Mesenteric fat pad (tissue), 1 donor: ENCODE data around the gene DMBT1. TPM values are rescaled to one million over a fixed set of nuclear protein-coding genes. Genes with fewer than 3 reads are reported as not detected.
A peak's percentile ranks its signal among the peaks of the same experiment; 100 is the strongest.

Source experiments
- DNase-seq: peaks from one replicate; pipeline ENCODE4 v3.0.0-alpha.2; 2020; ENCODE audit warnings: low spot score
- total RNA-seq: library from RNA; stranded (reverse); fragmentation: NEBNext Ultra II Directional; extraction: Animal tissue kit (Norgen Biotek cat#: 25700); gene quantifications from one replicate; pipeline ENCODE4 v1.2.1, GENCODE V29; 2021
- donor health status: DM: yes; HTN: yes; CAD: no.

The DMBT1 gene
- total RNA-seq, 1 donor from 2014 or later, result 1.2 TPM

DNA sequence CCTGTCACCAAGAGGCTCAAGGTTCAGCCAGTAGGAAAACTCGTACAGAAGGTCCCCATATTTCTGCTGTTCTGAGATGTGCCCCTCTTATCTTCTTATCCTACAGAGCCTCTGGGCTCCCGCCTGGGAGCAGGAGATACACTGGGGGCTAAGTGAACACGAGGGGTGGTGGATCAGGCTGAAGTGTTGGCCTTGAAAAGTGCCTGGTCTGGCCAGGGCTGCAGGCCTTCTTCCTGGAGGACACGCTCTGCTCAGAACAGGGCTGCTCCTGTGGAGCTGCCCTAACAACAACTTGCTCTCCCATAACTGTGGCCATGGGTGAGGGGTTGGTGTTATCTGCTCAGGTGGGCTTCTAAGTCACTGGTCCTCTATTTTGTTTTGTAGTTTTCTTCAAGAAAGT, 105.4 kb downstream of the DMBT1 start:
- DNase-seq, result peak; percentile 55

DNA sequence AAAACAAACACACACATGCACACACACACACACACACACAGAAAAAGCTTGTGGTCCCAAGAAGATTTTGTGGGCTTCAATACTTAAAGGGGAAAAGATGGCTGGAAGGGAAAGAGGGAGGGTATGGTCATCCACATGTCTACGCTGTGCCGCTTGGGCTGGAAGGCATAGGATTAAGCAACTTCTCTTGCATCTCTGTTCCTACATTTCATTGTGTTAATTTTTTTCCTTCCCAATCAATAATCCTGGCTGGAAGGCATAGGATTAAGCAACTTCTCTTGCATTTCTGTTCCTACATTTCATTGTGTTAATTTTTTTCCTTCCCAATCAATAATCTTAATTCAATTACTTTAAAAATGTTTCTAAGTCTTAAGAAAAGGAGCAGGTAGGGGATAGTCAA, 108.5 kb downstream of the DMBT1 start:
- no peak for DNase-seq

DNA sequence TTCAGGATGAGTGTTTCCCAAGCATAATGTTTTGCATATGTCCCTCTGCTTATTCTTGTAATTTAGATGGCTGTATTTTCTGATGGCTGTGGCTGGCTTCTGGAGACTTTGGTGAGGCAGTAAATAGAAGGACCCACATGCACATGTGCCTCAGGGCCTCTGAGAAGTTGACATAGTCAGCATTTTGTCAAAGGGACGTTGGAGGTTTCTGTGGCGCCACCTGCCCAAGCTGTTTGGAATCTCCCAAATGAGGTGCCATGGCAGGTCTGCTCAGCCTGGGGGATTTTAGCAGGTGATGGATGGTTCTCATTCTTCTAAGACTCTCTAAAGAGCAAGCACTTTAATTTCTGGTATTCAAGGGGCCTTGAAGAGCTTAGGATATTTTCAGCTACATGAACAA, 109.3 kb downstream of the DMBT1 start:
- DNase-seq, result no peak

DNA sequence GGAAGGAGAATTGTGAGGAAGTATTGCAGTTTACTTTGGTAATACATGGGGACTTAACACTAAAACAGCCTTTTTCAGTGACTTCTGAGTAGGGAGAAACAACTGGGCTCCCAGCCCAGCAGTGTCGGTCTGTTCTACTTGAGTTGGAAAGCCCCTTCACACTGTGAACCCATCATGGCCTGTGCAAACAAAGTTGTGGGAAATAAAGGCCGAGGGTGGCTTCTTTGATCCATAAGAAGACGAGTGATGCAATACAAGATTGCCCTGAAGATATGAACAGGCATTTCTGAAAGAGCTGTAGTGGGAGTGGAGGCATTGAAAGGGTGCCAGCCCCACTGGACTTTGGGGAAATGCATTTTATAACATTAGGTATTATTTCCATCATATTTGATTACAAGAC, 110.8 kb downstream of the DMBT1 start:
- DNase-seq, result no peak

DNA sequence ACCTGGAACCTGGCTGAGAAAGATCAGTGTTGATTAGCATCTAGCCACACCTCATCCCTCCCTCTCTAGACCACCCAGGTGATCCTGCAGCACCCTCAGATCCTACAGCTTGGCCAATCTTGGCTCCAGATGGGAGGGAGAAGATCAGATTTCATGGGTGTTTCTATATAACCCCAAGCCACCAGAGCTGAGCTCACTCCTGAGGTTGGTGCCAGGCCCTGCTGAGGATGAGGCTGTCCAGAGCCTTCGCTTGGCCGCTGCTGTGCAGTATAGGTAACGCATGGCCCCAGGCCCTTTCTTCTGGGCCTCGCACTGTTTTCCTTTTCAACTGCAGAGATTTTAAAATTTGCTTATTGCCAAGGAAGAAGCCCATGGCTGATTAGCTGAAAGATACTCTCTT, 112.1 kb downstream of the DMBT1 start:
- DNase-seq, result no peak

DNA sequence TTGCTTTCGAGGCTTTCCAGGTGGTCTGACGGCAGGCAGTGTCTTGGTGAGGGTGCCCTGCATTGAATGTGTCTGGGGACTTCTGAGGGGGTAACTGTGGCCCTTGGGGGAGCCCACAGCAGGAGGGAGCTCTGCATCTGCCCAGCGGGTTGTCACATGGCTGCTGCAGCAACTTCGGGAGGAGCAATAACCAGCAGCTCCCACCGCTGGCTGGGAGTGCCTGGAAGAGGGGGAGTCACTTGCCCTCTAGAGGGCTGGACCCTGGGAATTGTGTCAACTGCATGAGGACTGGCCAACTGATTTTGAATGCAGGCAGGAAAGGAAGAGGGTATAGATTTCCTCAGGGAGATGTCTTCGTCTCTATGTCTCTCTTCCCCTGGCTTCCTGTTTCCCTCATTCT, 112.7 kb downstream of the DMBT1 start:
- DNase-seq, result no peak

DNA sequence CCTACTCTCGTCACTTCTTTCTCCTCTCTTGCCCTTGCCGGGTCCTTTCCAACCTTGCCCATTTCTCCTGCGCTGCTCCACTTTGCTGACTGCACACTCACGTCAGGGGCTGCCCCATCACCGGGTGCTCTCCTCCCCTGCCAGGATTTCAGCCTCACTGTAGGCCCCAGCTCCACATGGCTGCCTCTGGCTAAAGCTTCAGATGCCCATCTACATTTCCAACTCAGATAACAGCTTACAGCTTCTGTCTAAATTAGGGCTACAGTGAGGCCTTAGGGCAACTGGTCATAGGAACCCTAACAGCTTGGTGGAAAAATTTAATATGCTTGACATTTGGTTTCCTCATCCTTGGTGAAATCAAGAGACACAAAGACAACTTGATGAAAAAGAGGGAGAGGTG, 113.2 kb downstream of the DMBT1 start:
- DNase-seq, result no peak

DNA sequence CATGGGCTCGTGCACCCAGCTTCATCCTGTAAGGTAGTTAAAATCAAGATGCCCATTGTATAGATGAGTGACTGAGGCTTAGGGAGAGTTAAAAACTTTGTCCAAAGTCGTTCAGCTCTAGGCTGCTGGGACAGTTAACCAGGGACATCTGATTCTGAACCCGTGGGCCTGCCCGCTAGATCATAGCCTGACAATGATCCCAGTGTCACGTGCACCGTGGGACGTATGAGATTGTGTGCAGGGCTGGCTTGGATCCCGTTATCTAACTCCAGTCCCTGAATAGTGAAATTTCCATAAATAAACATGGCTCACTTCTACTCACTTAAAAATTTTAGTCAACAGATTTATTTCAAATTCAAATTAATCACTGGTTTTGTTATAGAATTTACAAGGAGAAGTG, 114.2 kb downstream of the DMBT1 start:
- no peak for DNase-seq

DNA sequence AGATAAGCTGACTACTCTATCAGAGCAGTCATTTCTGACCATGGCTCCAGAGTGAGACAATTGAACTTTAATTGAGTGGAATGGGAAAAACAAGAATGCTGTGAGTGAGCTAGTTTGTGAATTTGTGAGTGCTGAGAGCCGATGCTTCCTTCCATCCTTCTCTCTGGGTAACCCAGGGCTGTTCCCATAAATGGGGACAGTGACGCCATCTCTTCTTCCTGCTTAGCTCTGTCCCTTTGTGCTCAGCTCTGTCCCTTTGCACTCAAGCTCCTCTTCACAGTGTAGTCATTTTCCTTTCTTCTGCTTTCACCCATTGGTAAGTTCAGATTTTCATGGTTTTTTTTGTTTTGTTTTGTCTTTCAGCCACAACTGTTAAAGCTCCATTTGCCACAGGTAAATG, 114.7 kb downstream of the DMBT1 start:
- no peak for DNase-seq

DNA sequence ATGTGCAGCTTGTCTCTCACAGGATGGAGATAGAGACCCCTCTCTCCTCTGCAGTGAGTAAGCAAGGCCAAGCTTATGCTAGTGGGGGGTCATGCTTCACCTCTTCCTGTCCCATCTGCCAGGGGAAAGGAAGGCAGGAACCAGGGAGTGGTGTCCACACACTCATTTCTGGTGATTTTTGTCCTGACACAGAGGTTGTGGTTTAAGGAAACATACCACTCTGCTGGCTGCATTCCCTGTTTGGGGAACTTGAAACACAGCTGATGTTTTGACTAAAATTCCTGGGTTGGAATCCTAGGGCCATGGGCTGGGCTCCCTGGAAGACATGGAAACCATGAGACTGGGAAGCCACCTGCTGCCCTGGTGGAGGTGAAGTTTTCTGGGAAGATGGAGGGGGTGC, 117.7 kb downstream of the DMBT1 start:
- no peak for DNase-seq

DNA sequence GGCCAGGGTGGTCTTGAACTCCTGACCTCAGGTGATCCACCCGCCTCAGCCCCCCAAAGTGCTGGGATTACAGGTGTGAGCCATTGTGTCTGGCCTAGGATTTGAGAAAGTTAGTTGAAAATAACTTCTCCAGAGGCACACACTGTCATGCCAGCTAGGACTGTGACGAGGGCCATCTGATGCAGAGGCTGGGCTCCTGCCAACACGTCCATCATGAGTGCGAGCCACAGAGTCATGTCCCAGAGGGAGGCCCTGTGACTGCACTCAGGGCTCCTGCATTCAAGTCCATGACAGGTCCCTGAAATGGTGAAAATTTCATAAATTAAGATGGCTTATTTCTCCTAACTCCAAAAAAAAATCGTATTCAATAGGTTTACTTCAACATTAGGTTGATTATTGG, 122.0 kb downstream of the DMBT1 start:
- no peak for DNase-seq

DNA sequence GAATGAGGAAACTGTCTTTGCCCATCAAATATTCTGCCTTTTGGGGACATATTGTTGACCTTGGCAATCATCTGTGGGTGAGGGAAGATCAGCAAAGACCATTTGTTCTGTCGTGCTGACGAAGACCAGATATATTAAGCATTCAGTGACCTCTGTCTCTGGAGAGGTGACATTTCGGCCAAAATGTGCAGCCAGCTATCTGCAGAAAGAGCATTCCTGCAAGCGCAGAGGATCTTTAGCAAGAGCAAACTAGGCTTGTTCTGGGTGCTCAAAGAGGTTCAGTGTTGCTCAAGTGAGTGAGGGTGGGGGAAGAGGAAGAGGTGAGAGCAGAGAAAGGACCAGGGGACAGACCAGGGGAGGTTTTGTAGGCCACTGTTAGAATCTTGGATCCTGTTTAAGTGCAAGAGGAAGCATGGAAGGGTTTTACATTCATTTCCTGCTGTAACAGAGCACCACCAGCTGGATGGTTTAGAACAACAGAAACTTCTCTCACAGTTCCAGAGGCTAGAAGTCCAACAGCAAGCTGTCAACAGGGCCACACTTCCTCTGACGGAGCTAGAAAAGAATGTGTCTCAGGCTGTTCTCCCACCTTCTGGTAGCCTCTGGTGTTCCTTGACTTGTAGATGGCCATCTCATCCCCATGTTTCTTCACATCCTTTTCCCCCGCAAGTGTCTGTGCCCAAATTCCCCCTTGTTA, 127.9 kb downstream of the DMBT1 start:
- DNase-seq, result no peak

DNA sequence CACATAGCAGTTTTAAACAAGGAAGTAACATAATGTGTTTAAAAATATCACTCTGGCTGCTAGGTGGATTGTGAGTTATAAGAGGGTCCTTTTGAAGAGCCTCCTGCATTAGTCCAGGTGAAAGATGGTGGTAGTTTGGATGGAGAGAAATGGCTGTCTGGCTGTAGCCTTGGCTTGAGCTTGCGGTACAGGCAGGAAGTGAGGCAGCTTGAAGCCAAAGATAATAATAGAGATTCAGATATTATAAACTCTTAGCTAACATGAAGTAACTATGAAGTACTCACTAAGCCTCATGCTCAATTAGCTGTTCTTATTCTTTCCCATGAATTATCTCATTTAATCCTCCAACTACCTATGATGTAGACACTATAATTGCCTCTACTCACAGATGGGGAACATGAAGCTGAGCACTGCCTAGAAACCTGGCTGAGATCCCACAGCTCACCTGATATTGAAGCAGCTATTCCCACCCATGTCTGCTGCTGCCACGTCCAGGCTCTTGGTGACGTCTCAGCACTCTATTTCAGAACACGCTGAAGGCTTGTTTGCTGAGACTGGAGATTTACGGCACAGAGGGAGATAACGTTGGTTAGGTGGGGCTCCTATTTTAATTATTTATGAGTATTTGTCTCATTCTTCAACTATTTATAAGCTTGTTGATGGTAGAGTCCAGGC, 128.7 kb downstream of the DMBT1 start:
- no peak for DNase-seq

DNA sequence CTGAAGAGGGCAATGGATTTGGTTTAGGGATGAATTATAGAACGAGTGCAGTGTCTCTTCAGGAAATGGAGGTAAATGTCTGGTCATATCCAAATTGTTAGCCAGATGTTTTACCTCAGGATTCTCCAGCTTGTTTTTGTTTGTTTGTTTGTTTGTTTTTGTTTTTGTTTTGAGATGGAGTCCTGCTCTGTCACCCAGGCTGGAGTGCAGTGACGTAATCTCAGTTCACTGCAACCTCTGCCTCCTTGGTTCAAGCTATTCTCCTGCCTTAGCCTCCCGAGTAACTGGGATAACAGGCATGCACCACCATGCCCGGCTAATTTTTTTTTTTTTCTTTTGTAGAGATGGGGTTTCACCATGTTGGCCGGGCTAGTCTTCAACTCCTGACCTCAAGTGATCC, 132.2 kb downstream of the DMBT1 start:
- DNase-seq, result no peak

Other genes starting within 250 kb of the DMBT1 start
- gene PLEKHA1, start 186.0 kb upstream of the DMBT1 start, total RNA-seq, result 27.9 TPM
- gene ARMS2, start 106.1 kb upstream of the DMBT1 start, total RNA-seq, result 0.42 TPM
- gene HTRA1, start 99.2 kb upstream of the DMBT1 start, total RNA-seq, result 191 TPM
- not detected for gene C10orf120, start 139.1 kb downstream of the DMBT1 start, total RNA-seq